ENCODE results near the gene NLGN4X.

Gene NLGN4X

GRCh38 chrX:6021316-6022091 lies 207.2 kb downstream of the NLGN4X start:
- no peak for DNase-seq (ENCODE audit: extremely low read depth, low read depth)
- TF ChIP-seq CTCF (IDR thresholded peaks at IDR 0.05; ENCODE audit: low read depth, low read length) = peak; percentile 42

GRCh38 chrX:6019076-6019475 lies 209.6 kb downstream of the NLGN4X start:
- DNase-seq (ENCODE audit: extremely low read depth, low read depth) = no peak
- TF ChIP-seq CTCF (IDR thresholded peaks at IDR 0.05; ENCODE audit: low read depth, low read length) = no peak

GRCh38 chrX:6015423-6015822 lies 213.2 kb downstream of the NLGN4X start:
- no peak for DNase-seq (ENCODE audit: extremely low read depth, low read depth)

GRCh38 chrX:6012357-6012756 lies 216.3 kb downstream of the NLGN4X start:
- TF ChIP-seq CTCF (IDR thresholded peaks at IDR 0.05; ENCODE audit: low read depth, low read length) = no peak
- no peak for DNase-seq (ENCODE audit: extremely low read depth, low read depth)

More at GRCh38 chrX:6015423-6015822, 213.2 kb downstream of the NLGN4X start:
- TF ChIP-seq CTCF (IDR thresholded peaks at IDR 0.05; ENCODE audit: low read depth, low read length) = no peak

GRCh38 chrX:6005856-6006255 lies 222.8 kb downstream of the NLGN4X start:
- no peak for DNase-seq (ENCODE audit: extremely low read depth, low read depth)
- no peak for TF ChIP-seq CTCF (IDR thresholded peaks at IDR 0.05; ENCODE audit: low read depth, low read length)

GRCh38 chrX:6004529-6004928 lies 224.1 kb downstream of the NLGN4X start:
- DNase-seq (ENCODE audit: extremely low read depth, low read depth) = no peak
- TF ChIP-seq CTCF (IDR thresholded peaks at IDR 0.05; ENCODE audit: low read depth, low read length) = no peak

GRCh38 chrX:6002056-6002455 lies 226.6 kb downstream of the NLGN4X start:
- TF ChIP-seq CTCF (IDR thresholded peaks at IDR 0.05; ENCODE audit: low read depth, low read length) = no peak
- no peak for DNase-seq (ENCODE audit: extremely low read depth, low read depth)
